HepG2 (cell line): ENCODE results near the gene GMPPB. TPM values are rescaled to one million over a fixed set of nuclear protein-coding genes. Genes with fewer than 3 reads are reported as not detected.
A peak's percentile ranks its signal among the peaks of the same experiment; 100 is the strongest.

Experiments
- EEA1 ChIP-seq: sonication (generic); formaldehyde crosslinking; IDR thresholded peaks from 2 replicates; pipeline ENCODE4 v1.5.1; 2020; ENCODE audit warnings: mild to moderate bottlenecking, missing genetic modification reagents, borderline replicate concordance
- IRX3 ChIP-seq: sonication (generic); formaldehyde crosslinking; IDR thresholded peaks from 2 replicates; pipeline ENCODE4 v1.8.1; 2023; ENCODE audit warnings: mild to moderate bottlenecking, low read depth, missing genetic modification reagents, borderline replicate concordance
- KLF16 ChIP-seq, 2 experiments: sonication (generic) in 1 of 2; formaldehyde crosslinking in 1 of 2; IDR thresholded peaks; 2 replicates each; pipeline versions ENCODE4 v1.6.1 to v1.8.0; 2016 to 2023; ENCODE audit warnings: missing genetic modification reagents in 2 of 2, missing compliant biosample characterization in 1 of 2
- MED1 ChIP-seq: sonication (generic); formaldehyde crosslinking; IDR thresholded peaks from 2 replicates; pipeline ENCODE4 v1.4.0; 2020; ENCODE audit warnings: missing genetic modification reagents
- NCOA5 ChIP-seq: sonication (generic); formaldehyde crosslinking; IDR thresholded peaks from 2 replicates; pipeline ENCODE4 v1.4.0; 2020; ENCODE audit warnings: missing genetic modification reagents
- NFIC ChIP-seq: IDR thresholded peaks from 2 replicates; pipeline ENCODE4 v1.6.1; 2012; ENCODE audit warnings: mild to moderate bottlenecking, low read length, inconsistent platforms
- PAWR ChIP-seq: sonication (generic); formaldehyde crosslinking; IDR thresholded peaks from 2 replicates; pipeline ENCODE4 v1.4.0; 2020; ENCODE audit warnings: missing genetic modification reagents, mild to moderate bottlenecking, borderline replicate concordance
- RFX3 ChIP-seq: IDR thresholded peaks from 2 replicates; pipeline ENCODE4 v1.6.1; 2016; ENCODE audit warnings: missing biosample characterization, missing genetic modification reagents
- SNRNP70 ChIP-seq: fragments of 200-400 bp; formaldehyde crosslinking; IDR thresholded peaks from 2 replicates; pipeline ENCODE4 v1.6.1; 2017; ENCODE audit warnings: mild to moderate bottlenecking, low read depth, low read length, moderate library complexity
- SP4 ChIP-seq: sonication (generic); formaldehyde crosslinking; IDR thresholded peaks from 2 replicates; pipeline ENCODE4 v1.8.1; 2023; ENCODE audit warnings: mild to moderate bottlenecking, missing genetic modification reagents
- THYN1 ChIP-seq: sonication (generic); formaldehyde crosslinking; IDR thresholded peaks from 2 replicates; pipeline ENCODE4 v1.8.1; 2023; ENCODE audit warnings: low read depth, mild to moderate bottlenecking, moderate library complexity, missing genetic modification reagents, borderline replicate concordance
- ZBTB7B ChIP-seq: sonication (generic); formaldehyde crosslinking; IDR thresholded peaks from 2 replicates; pipeline ENCODE4 v1.4.0; 2020; ENCODE audit warnings: missing genetic modification reagents
- ZC3H13 ChIP-seq: sonication (generic); formaldehyde crosslinking; IDR thresholded peaks from 2 replicates; pipeline ENCODE4 v1.8.1; 2023; ENCODE audit warnings: mild to moderate bottlenecking, missing genetic modification reagents, moderate library complexity
- ZFP82 ChIP-seq: sonication (generic); formaldehyde crosslinking; IDR thresholded peaks from 2 replicates; pipeline ENCODE4 v1.5.1; 2020; ENCODE audit warnings: mild to moderate bottlenecking, missing genetic modification reagents, borderline replicate concordance
- ZNF136 ChIP-seq: sonication (generic); formaldehyde crosslinking; IDR thresholded peaks from 2 replicates; pipeline ENCODE4 v1.8.1; 2022; ENCODE audit warnings: low read depth, mild to moderate bottlenecking, moderate library complexity, missing genetic modification reagents
- ZNF20 ChIP-seq: sonication (generic); formaldehyde crosslinking; IDR thresholded peaks from 2 replicates; pipeline ENCODE4 v1.4.0; 2020; ENCODE audit warnings: mild to moderate bottlenecking, moderate library complexity, missing genetic modification reagents
- ZNF34 ChIP-seq: sonication (generic); formaldehyde crosslinking; IDR thresholded peaks from 2 replicates; pipeline ENCODE4 v1.4.0; 2020; ENCODE audit warnings: mild to moderate bottlenecking, missing genetic modification reagents, borderline replicate concordance
- ZNF350 ChIP-seq: sonication (generic); formaldehyde crosslinking; IDR thresholded peaks from 2 replicates; pipeline ENCODE4 v1.4.0; 2020; ENCODE audit warnings: mild to moderate bottlenecking, low read depth, missing genetic modification reagents, borderline replicate concordance
- ZNF354B ChIP-seq: sonication (generic); formaldehyde crosslinking; IDR thresholded peaks from 2 replicates; pipeline ENCODE4 v1.8.0; 2022; ENCODE audit warnings: mild to moderate bottlenecking, missing genetic modification reagents
- ZNF367 ChIP-seq: sonication (generic); formaldehyde crosslinking; IDR thresholded peaks from 2 replicates; pipeline ENCODE4 v1.4.0; 2020; ENCODE audit warnings: missing genetic modification reagents, borderline replicate concordance
- ZNF446 ChIP-seq: sonication (generic); formaldehyde crosslinking; IDR thresholded peaks from 2 replicates; pipeline ENCODE4 v1.5.0; 2020; ENCODE audit warnings: mild to moderate bottlenecking, missing genetic modification reagents
- ZNF468 ChIP-seq: sonication (generic); formaldehyde crosslinking; IDR thresholded peaks from 2 replicates; pipeline ENCODE4 v1.8.0; 2022; ENCODE audit warnings: mild to moderate bottlenecking, moderate library complexity, missing genetic modification reagents
- ZNF777 ChIP-seq: sonication (generic); formaldehyde crosslinking; IDR thresholded peaks from 2 replicates; pipeline ENCODE4 v1.4.0; 2020; ENCODE audit warnings: missing genetic modification reagents
- polyA plus RNA-seq, 8 experiments: library from polyadenylated mRNA; depleted of rRNA in 3 of 8; stranded (reverse) in 7 of 8; unstranded in 1 of 8; fragments of >200 nt; fragmentation: Illumina TruSeq in 4 of 8; extraction: Trizol in 4 of 8; gene quantifications; 2 replicates each; pipeline versions ENCODE4 v1.2.1 to v1.2.3, GENCODE V29; 2011 to 2016; ENCODE audit warnings: low read depth in 4 of 8, missing spikeins in 1 of 8, mixed read lengths in 1 of 8; ENCODE audit not compliant: insufficient read depth in 1 of 8
- total RNA-seq, 5 experiments: library from RNA; depleted of rRNA; stranded (reverse); fragments of >200 nt; fragmentation: Illumina TruSeq; extraction: Trizol; gene quantifications; 2 replicates each; pipeline ENCODE4 v1.2.3, GENCODE V29; 2016; ENCODE audit warnings: low read depth in 1 of 5
- TF ChIP-seq, protein P1 (sequence below): IDR thresholded peaks from 2 replicates; pipeline ENCODE4 v1.6.1; 2016; ENCODE audit warnings: low read depth, missing genetic modification reagents, missing compliant biosample characterization
- TF ChIP-seq, protein P2 (sequence below): sonication (generic); formaldehyde crosslinking; IDR thresholded peaks from 2 replicates; pipeline ENCODE4 v1.8.0; 2022; ENCODE audit warnings: missing genetic modification reagents, low read depth, mild to moderate bottlenecking, borderline replicate concordance

Gene GMPPB
- total and polyA plus RNA-seq, 2 of the 13 experiments (the other 11 are each of a cell fraction or from before 2014, with no cell fraction given), result 6.5 to 23.1 TPM

DNA sequence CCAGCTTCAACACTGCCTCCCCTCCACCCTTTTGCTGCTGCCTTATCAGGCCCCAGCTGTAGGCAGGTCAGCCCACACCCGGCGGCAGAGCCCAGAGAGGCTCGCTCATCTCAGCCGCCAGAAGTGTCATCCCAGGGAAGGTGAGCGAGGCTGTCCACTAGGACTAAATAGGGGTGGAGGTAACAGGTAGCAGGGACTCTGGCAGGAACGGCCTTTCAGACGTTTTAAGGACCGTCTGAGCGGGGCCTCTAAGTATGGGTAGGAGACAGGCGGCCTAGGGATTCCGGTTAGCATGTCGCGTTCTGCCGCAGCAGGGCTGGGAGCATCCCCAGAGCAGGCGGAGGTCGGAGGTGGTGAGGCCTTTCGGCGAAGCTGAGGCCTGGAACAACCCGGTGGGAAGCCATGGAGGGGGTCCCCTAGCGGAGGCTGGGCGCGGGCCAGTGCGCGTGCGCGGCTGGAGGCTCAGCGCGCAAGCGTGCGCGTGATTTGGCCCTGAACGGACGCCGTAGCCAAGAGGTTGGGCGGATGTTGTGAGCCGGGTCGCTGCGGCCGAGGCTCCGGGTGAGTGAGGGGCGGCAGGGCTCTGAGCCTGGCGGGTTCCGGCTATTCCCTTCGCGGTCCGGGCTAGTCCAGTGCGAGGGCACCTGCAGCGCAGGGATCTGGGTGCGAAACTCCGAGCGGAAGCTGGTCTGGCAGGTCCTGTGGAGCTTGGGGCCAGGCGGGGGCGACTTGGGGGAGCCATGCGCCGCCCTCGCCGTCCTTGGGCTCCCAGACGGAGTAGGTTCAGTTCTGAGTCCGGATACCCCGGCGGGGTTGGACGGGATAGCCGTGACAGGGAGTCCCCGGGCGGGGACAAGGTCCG, 34.5 kb downstream of the GMPPB start, which contains the start of the genes MST1 and RNF123 (continued):
- TF ChIP-seq RFX3 (CRISPR knock-in tag), result no peak
- no peak for TF ChIP-seq ZNF468
- no peak for TF ChIP-seq NCOA5 (CRISPR knock-in tag)
- no peak for TF ChIP-seq NFIC
- no peak for TF ChIP-seq ZNF34 (CRISPR knock-in tag)
- no peak for TF ChIP-seq ZNF20
- TF ChIP-seq ZFP82, result peak; percentile 98
- TF ChIP-seq THYN1, result no peak
- TF ChIP-seq ZNF446 (CRISPR knock-in tag), result 0 out of 2 replicates have a peak, but pooled peaks have one; percentile 38
- TF ChIP-seq PAWR (CRISPR knock-in tag), result no peak
- peak; percentile 85 for TF ChIP-seq SP4 (CRISPR knock-in tag)
- TF ChIP-seq, protein P1, sequence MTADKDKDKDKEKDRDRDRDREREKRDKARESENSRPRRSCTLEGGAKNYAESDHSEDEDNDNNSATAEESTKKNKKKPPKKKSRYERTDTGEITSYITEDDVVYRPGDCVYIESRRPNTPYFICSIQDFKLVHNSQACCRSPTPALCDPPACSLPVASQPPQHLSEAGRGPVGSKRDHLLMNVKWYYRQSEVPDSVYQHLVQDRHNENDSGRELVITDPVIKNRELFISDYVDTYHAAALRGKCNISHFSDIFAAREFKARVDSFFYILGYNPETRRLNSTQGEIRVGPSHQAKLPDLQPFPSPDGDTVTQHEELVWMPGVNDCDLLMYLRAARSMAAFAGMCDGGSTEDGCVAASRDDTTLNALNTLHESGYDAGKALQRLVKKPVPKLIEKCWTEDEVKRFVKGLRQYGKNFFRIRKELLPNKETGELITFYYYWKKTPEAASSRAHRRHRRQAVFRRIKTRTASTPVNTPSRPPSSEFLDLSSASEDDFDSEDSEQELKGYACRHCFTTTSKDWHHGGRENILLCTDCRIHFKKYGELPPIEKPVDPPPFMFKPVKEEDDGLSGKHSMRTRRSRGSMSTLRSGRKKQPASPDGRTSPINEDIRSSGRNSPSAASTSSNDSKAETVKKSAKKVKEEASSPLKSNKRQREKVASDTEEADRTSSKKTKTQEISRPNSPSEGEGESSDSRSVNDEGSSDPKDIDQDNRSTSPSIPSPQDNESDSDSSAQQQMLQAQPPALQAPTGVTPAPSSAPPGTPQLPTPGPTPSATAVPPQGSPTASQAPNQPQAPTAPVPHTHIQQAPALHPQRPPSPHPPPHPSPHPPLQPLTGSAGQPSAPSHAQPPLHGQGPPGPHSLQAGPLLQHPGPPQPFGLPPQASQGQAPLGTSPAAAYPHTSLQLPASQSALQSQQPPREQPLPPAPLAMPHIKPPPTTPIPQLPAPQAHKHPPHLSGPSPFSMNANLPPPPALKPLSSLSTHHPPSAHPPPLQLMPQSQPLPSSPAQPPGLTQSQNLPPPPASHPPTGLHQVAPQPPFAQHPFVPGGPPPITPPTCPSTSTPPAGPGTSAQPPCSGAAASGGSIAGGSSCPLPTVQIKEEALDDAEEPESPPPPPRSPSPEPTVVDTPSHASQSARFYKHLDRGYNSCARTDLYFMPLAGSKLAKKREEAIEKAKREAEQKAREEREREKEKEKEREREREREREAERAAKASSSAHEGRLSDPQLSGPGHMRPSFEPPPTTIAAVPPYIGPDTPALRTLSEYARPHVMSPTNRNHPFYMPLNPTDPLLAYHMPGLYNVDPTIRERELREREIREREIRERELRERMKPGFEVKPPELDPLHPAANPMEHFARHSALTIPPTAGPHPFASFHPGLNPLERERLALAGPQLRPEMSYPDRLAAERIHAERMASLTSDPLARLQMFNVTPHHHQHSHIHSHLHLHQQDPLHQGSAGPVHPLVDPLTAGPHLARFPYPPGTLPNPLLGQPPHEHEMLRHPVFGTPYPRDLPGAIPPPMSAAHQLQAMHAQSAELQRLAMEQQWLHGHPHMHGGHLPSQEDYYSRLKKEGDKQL (CRISPR knock-in tag), result no peak
- no peak for TF ChIP-seq ZNF354B (CRISPR knock-in tag)
- peak; percentile 57; the same call in 1 of the 2 replicates for TF ChIP-seq ZNF350 (CRISPR knock-in tag)
- TF ChIP-seq IRX3, result 0 out of 2 replicates have a peak, but pooled peaks have one; percentile 37
- peak; percentile 54 for TF ChIP-seq ZBTB7B (CRISPR knock-in tag)
- TF ChIP-seq ZNF136 (CRISPR knock-in tag), result no peak
- TF ChIP-seq ZNF777 (CRISPR knock-in tag), result no peak; the same call in 1 of the 2 replicates
- TF ChIP-seq ZC3H13, result no peak
- no peak for TF ChIP-seq ZNF367 (CRISPR knock-in tag)
- TF ChIP-seq EEA1 (CRISPR knock-in tag), result peak; percentile 44; the same call in 1 of the 2 replicates
- no peak for TF ChIP-seq SNRNP70
- TF ChIP-seq, protein P2, sequence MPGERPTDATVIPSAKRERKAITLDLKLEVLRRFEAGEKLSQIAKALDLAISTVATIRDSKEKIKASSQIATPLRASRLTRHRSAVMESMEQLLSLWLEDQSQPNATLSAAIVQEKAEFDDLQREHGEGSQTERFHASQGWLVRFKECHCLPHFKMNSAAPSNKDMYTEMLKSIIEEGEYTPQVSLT, result no peak
- TF ChIP-seq MED1 (CRISPR knock-in tag), result peak; percentile 66
- peak in 1 of 2 experiments; percentile 85; a peak in 2 of 4 replicates for TF ChIP-seq KLF16 (CRISPR knock-in tag; IDR thresholded peaks at IDR 0.05)
